GM21447 (cell line): ENCODE data around the gene IFNL3.
"Not testable (repeated sequence)": the region's sequence is repeated elsewhere in the genome, so short reads cannot be mapped to it uniquely, and the experiment has no call there.

ENCODE experiments used
- ATAC-seq: cut with Tn5 transposase; IDR thresholded peaks from one replicate; pipeline ENCODE4 v1.9.1; 2021; ENCODE audit not compliant: unreplicated experiment

IFNL3 gene

DNA sequence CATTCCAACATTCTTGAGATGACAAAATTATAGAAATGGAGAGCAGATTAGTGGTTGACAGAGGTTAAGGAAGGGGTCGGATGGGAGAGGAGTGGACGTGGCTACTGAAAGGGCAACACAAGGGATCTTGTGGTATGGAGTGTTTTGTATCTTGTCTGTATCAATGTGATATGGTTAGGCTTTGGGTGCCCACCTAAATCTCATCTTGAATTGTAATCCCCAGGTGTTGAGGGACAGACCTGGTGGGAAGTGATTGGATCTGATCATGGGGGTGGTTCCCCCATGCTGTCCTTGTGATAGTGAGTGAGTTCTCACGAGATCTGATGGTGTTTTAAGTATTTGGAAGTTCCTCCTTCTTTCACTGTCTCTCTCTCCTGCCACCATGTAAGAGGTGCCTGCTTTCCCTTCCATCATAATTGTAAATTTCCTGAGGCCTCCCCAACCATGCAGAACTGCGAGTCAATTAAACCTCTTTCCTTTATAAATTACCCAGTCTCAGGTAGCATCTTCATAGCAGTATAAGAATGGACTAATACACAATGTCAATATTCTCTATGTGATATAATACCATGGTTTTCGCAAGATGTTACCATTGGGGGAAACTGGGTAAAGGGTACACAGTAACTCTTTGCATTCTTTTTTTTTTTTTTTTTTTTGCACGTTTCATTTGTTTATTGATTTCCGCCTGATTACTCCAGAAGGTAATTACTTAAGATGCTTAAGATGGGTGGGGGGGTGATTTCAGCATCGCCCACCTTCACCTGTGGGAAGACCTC lies 8.8 kb upstream of the IFNL3 start:
- ATAC-seq, result no peak

DNA sequence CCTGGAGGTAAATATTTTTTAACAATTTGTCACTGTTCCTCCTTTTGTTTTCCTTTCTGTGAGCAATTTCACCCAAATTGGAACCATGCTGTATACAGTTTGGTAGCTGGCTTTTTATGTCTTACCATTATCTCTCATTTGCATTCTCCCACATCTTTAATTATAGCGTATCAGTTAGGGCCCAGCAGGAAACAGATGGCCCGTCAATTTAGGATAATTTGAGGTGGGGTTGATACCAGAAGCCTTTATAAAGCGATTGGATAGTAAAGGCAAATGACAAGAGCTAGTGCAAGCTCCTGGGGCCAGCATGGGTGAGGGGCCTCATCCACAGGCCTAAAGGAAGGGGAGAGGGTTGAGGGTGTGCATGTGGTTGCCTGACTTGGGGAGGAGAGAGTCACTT lies 7.7 kb upstream of the IFNL3 start:
- ATAC-seq, result no peak

DNA sequence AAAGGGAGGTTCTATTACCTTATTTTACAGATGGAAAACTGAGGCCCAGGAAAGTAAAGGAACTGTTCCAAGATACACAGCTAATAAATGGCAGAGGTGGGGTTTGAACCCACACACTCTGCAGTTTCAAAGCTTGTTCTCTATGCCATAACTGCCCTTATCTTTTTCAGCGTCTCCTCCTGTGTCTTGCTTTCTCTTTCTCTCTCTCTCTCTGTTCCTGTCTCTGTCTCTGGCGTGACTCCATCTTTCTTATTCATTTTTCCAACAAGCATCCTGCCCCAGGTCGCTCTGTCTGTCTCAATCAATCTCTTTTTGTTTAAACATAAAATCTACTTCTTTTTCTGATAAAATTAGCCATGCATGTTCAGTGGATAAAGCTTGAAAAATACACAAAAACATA lies 7.0 kb upstream of the IFNL3 start:
- ATAC-seq, result no peak

DNA sequence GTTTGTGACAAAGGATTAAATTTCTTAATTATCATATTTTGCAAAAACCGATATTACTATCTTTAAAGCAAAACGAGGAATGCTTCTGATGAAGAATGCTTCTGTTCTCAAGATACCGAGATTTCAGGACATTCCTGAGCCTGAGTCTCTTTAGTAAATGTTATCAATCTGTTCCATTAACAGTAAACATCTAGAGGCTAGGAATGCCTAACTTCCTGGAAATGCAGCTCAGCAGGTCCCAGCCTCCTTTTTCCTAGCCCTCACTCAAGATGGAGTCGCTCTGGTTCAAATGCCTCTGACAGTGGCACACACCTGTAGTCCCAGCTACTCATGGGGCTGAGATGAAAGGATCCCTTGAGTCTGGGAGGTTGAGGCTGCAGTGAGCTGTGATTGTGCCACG lies 6.3 kb upstream of the IFNL3 start:
- ATAC-seq, result no peak

DNA sequence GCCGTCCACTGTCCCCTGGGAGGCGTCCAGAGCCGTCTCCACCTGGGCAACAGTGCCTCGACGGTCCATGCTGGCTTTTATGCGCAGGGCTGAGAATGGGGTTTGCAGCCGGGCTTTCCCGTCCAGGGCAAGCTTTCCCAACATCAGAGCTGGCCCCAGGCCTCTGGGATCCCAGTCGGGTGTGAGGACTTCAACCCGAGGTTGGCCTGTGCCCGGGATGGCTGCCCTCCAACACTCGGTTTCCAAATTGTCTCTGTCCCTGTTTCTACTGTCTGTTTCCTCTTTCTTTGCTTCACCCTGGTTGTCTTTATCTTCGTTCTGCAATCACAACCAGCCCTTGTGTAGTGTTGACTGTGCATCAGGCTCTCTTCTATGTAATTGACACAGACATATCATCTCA lies 4.0 kb upstream of the IFNL3 start, which contains the start of gene IFNL4:
IFNL4 (minus strand) TSS at position 51 of the 400 bp plus-strand sequence.
- no peak for ATAC-seq

DNA sequence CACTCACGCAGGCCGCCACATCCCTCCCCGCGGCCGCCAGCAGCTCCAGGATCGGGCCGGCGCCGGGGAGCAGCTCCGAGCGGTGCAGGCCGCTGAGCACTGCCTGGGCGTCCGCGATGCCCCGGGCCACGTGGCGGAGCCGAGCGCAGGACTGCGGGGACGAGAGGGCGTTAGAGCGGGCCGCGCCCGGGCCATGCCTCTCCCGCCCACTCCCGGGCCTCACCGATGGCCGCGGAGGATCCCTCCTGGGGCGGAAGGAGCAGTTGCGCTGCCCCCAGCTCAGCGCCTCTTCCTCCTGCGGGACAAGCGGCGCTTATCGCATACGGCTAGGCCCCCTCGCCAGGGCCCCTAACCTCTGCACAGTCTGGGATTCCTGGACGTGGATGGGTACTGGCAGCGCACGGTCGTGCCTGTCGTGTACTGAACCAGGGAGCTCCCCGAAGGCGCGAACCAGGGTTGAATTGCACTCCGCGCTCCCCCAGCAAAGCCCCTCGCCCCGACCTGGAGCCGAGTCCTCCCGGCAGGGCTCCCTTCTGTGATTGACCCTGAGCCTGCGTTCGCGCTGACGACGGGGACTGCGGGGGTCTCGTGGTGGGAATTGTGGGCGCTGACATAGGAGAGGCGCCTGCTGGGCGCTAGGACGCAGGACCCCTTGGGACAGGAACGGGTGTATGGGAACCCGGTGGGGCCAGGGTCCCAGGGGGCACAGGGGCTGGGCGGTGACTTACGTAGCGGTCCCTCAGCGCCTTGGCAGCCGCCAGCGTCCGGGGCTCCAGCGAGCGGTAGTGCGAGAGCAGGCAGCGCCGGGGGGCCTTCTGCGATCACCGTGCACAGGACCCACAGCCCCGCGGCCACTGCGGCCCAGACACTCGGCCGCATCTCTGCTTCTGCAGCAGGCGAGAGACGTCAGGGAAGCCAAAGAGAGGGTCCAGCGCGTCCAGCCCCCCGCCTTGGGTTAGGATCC lies 3.2 kb upstream of the IFNL3 start:
- no peak for ATAC-seq

DNA sequence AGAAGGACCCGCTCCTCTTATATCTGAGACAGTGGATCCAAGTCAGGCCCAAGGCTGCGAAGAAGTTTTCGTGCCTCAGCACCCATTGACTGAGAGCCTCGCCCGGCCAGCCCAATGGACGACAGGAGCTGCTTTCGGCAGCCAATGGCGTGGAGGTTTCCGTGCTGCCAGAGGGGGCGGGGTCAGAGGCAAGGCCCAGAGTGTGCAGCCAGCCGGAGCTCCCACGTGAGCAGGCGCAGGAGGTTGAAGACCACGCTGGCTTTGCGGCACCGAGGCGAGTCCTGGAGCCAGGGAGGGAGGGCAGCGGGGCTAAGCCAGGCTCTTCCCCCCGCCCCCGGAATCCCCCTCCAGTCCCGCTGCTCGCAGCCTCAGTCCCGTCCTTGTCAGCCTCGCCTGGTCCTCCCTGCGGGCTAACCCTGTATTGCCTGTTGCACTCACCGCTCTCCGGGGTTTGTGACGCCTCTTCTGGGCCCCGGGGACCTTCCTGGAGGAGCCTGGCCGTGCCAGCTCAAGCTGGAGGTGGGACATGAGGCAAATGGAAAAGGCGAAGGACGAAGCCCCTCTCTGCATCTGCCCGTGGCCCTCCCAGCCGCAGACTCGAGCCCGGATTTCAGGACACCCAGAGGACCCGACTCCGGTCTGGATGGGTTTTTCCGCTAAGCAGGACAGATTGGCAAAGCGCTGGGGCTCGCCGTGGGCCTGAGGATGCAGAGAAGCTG lies 2.3 kb upstream of the IFNL3 start:
- ATAC-seq, result no peak

- ATAC-seq, result not testable (repeated sequence)
Measured at GRCh38 chr19:39245166-39245565, 360 bp upstream of the IFNL3 start.

DNA sequence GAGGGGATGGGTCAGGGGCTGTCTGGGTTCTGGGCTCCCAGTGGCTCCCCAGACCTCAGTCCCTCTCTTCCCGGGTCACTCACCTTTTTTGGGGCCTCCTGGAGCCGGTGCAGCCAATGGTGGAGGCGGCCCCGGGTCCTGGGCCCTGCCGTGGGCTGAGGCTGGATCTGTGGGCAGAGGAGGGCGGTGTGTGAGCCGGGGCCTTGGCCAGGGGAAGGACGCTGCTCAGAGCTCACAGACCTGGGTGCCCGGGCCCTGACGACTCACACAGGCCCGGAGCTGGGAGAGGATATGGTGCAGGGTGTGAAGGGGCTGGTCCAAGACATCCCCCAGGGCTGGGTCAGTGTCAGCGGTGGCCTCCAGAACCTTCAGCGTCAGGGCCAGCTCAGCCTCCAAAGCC lies 1.1 kb downstream of the IFNL3 start:
- not testable (repeated sequence) for ATAC-seq

DNA sequence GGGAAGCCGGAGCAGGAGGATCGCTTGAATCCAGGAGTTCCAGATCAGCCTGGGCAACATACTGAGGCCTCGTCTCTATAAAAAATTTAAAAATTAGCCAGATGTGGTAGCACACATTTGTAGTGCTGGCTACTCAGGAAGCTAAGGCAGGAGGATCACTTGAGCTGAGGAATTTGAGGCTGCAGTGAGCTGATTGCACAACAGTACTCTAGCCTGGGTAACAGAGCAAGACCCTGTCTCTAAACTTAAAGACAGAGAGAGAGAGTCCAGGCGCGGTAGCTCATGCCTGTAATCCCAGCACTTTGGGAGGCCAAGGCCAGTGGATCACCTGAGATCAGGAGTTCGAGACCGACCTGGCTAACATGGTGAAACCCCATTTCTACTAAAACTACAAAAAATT lies 4.4 kb downstream of the IFNL3 start:
- no peak for ATAC-seq

DNA sequence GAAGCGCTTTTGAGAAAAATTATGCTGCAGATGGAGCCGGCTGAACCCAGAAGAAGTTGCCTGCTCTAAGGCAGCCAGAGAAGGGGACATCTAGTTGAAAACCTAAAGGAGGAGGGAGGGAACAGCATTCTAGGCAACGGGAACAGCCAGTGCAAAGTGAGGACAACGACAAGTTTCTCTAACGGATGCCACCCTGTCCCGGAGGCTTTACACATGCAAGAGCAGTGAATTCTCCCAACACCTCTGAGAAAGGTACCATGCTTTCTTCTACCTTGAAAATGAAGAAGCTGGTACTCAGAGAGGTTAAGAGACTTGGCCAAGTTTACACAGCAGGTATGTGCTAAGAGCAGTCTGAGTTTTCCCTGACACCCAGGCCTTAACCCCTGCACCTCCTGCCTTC lies 5.9 kb downstream of the IFNL3 start:
- no peak for ATAC-seq

GRCh38 chr19:39238209-39238608 lies 6.6 kb downstream of the IFNL3 start:
- no peak for ATAC-seq

- peak; percentile 73 for ATAC-seq
Measured at GRCh38 chr19:39237200-39238184, 7.3 kb downstream of the IFNL3 start.

GRCh38 chr19:39236527-39236926 lies 8.3 kb downstream of the IFNL3 start:
- no peak for ATAC-seq

DNA sequence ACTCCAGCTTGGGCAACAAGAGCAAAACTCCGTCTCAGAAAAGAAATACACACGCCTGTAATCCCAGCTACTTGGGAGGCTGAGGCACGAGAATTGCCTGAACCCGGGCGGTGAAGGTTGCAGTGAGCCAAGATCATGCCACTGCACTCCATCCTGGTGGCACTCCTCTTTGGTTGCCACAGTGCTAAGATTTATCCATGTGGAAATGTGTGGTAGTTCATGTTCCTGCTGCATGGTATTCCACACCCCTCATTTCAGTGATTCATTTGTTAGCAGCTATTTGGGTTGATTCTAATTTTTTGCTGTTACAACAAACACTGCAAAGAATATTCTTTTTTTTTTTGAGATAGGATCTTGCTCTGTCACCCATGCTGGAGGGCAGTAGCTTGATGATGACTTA lies 12.1 kb downstream of the IFNL3 start:
- no peak for ATAC-seq

DNA sequence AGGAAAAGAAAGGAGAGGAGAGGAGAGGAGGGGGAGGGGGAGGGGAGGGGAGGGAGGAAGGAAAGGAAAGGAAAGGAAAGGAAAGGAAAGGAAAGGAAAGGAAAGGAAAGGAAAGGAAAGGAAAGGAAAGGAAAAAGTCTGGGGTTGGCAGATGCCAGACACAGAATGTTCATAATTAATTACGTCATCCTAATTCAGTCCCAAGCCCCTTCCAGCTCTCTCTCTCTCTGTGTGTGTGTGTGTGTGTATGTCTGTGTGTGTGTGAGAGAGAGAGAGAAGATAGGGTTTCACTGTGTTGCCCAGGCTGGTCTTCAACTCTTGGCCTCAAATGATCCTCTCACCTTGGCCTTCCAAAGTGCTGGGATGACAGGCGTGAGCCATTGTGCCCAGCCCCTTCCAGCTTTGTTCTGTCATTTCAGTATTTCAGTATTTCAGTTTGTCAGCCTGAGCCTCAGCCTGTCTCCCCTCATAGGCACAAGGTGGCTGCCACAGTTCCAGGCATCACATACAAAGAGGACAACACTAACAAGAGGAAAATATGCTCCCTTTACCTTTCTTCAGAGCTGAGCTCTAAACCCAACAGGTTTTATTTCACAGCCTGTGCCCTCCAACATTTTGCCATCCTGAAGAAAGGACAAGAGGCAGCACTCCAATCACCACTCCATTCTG lies 14.6 kb downstream of the IFNL3 start:
- no peak for ATAC-seq

DNA sequence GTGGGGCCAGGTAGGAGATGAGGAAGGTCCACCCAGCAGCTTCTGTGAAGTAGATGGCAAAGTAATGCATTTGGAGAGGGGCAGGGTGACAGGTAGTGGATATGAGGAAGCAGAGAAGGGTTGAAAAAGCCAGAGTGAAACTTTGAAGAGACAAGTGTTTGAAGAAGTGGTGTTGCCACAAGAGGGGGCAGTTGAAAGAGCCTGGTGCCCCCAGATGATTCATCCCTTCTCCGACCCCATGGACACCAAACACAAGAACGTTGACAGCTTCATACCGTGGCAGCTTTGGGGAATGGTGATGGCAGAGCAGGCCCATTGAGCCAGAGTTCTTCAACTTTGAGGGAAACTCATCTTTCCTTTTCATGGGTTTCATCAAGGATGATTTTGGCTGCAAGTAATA lies 19.9 kb downstream of the IFNL3 start:
- no peak for ATAC-seq

GRCh38 chr19:39223703-39224279 lies 21.0 kb downstream of the IFNL3 start:
- no peak for ATAC-seq

DNA sequence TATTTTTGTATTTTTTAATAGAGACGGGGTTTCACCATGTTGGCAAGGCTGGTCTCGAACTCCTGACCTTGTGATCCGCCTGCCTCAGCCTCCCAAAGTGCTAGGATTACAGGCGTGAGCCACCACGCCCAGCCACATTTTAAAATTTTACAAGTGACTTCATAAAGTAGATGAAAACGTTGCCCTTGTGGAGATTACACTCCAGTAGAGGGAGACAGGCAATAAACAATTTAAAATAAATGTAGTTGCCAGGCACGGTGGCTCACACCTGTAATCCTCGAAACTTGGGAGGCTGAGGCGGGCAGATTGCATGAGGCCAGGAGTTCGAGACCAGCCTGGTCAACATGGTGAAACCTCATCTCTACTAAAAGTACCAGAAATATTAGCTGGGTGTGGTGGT lies 25.7 kb downstream of the IFNL3 start:
- ATAC-seq, result not testable (repeated sequence)
